Stimulated activated effector memory CD8-positive, alpha-beta T cell treated with anti-CD3 and anti-CD28 coated beads, Interleukin-12 subunit alpha, Interleukin-12 subunit beta, amount 100 ng/mL, for 72 hours (primary cell): ENCODE data around the gene POLR3GL.

Experiments used
- ATAC-seq: fragments of 150-1000 bp; cut with Tn5 transposase; 2 replicates; pipeline ENCODE4 v1.10.0; 2021
- DNase-seq, 2 donors: peaks; one replicate each; pipeline ENCODE4 v3.0.0; 2021 to 2022; ENCODE audit warnings: low spot score in 2 of 2
- H3K27ac Mint-ChIP-seq: one replicate; pipeline ENCODE4 v1.8.0; 2022; ENCODE audit warnings: mild to moderate bottlenecking, mixed read lengths
- H3K36me3 Mint-ChIP-seq: one replicate; pipeline ENCODE4 v1.8.0; 2022; ENCODE audit warnings: mild to moderate bottlenecking, mixed read lengths
- H3K4me1 Mint-ChIP-seq: one replicate; pipeline ENCODE4 v1.8.0; 2022; ENCODE audit warnings: mixed read lengths
- H3K4me3 Mint-ChIP-seq: one replicate; pipeline ENCODE4 v1.8.0; 2022; ENCODE audit warnings: mild to moderate bottlenecking, mixed read lengths
- H3K9me3 Mint-ChIP-seq: one replicate; pipeline ENCODE4 v1.8.0; 2022; ENCODE audit warnings: mixed read lengths

POLR3GL gene

GRCh38 chr1:145988773-145989172 lies 24.3 kb downstream of the POLR3GL start:
- ATAC-seq (no peak), DNase-seq (no peak)
- peak overlapping the region; percentile 71 for H3K27ac Mint-ChIP-seq
- H3K36me3 Mint-ChIP-seq: peaks cover 28% of the 10 kb centered on the region
- peaks cover 3% of the 10 kb centered on the region for H3K9me3 Mint-ChIP-seq
- H3K4me1 Mint-ChIP-seq: peaks cover 62% of the 10 kb centered on the region
- no peak overlapping the region for H3K4me3 Mint-ChIP-seq

GRCh38 chr1:145990249-145990855 lies 25.9 kb downstream of the POLR3GL start:
- DNase-seq: no peak
- no peak overlapping the region for H3K4me3 Mint-ChIP-seq
- peaks cover 44% of the 10 kb centered on the region for H3K36me3 Mint-ChIP-seq
- peak overlapping the region; percentile 7 for H3K27ac Mint-ChIP-seq
- H3K4me1 Mint-ChIP-seq: peaks cover 59% of the 10 kb centered on the region
- ATAC-seq: no peak
- H3K9me3 Mint-ChIP-seq: peaks cover 3% of the 10 kb centered on the region

- Mint-ChIP-seq H3K9me3 (peaks cover 3% of the 10 kb centered on the region), H3K4me3 (peak overlapping the region; percentile 94), H3K4me1 (peaks cover 56% of the 10 kb centered on the region), H3K36me3 (peaks cover 59% of the 10 kb centered on the region), H3K27ac (peak overlapping the region; percentile 97)
- no peak for DNase-seq
- no peak for ATAC-seq
These were observed 27.4 kb downstream of the POLR3GL start for GRCh38 chr1:145991735-145992412.

- H3K4me3 Mint-ChIP-seq: peak overlapping the region; percentile 94
- H3K4me1 Mint-ChIP-seq: peaks cover 59% of the 10 kb centered on the region
- peak overlapping the region; percentile 97 for H3K27ac Mint-ChIP-seq
- H3K9me3 Mint-ChIP-seq: peaks cover 3% of the 10 kb centered on the region
- no peak for ATAC-seq
- H3K36me3 Mint-ChIP-seq: peaks cover 65% of the 10 kb centered on the region
- no peak for DNase-seq
These were observed 28.0 kb downstream of the POLR3GL start for GRCh38 chr1:145992502-145992936.

- ATAC-seq (no peak), DNase-seq (no peak)
- peak overlapping the region; percentile 94 for H3K4me3 Mint-ChIP-seq
- H3K36me3 Mint-ChIP-seq: peaks cover 66% of the 10 kb centered on the region
- peak overlapping the region; percentile 97 for H3K27ac Mint-ChIP-seq
- peaks cover 60% of the 10 kb centered on the region for H3K4me1 Mint-ChIP-seq
- peaks cover 3% of the 10 kb centered on the region for H3K9me3 Mint-ChIP-seq
These were observed 28.6 kb downstream of the POLR3GL start for GRCh38 chr1:145992958-145993617.

- ATAC-seq: no peak
- Mint-ChIP-seq H3K36me3 (peaks cover 66% of the 10 kb centered on the region), H3K4me3 (peak overlapping the region; percentile 94), H3K9me3 (no peaks in the 10 kb centered on the region), H3K27ac (peak overlapping the region; percentile 97), H3K4me1 (peaks cover 66% of the 10 kb centered on the region)
- no peak for DNase-seq
These were observed 29.3 kb downstream of the POLR3GL start for GRCh38 chr1:145993618-145994390.

- peak overlapping the region; percentile 94 for H3K4me3 Mint-ChIP-seq
- H3K27ac Mint-ChIP-seq: peak overlapping the region; percentile 97
- H3K9me3 Mint-ChIP-seq: no peaks in the 10 kb centered on the region
- H3K36me3 Mint-ChIP-seq: peaks cover 66% of the 10 kb centered on the region
- DNase-seq (no peak), ATAC-seq (peak; percentile 58)
- peaks cover 73% of the 10 kb centered on the region for H3K4me1 Mint-ChIP-seq
These were observed 30.1 kb downstream of the POLR3GL start for GRCh38 chr1:145994391-145995120.

GRCh38 chr1:145995148-145995881 lies 30.8 kb downstream of the POLR3GL start:
- no peaks in the 10 kb centered on the region for H3K9me3 Mint-ChIP-seq
- H3K36me3 Mint-ChIP-seq: peaks cover 66% of the 10 kb centered on the region
- ATAC-seq: no peak
- H3K27ac Mint-ChIP-seq: peak overlapping the region; percentile 97
- peak overlapping the region; percentile 94 for H3K4me3 Mint-ChIP-seq
- peaks cover 80% of the 10 kb centered on the region for H3K4me1 Mint-ChIP-seq
- DNase-seq: no peak

GRCh38 chr1:145995964-145996432 lies 31.5 kb downstream of the POLR3GL start:
- Mint-ChIP-seq H3K27ac (peak overlapping the region; percentile 97), H3K4me1 (peaks cover 79% of the 10 kb centered on the region), H3K36me3 (peaks cover 66% of the 10 kb centered on the region), H3K9me3 (no peaks in the 10 kb centered on the region), H3K4me3 (peak overlapping the region; percentile 94)
- ATAC-seq: no peak
- no peak for DNase-seq

GRCh38 chr1:145996433-145997015 lies 32.0 kb downstream of the POLR3GL start, which contains the start of gene TXNIP:
TXNIP (minus strand) TSS chr1:145996579; CDS start chr1:145996266, 313 bp downstream.
- peak within 1 kb of the TSS; percentile 94 for H3K4me3 Mint-ChIP-seq
- peak; percentile 73 to 96 for DNase-seq
- no peaks in the 10 kb centered on the region for H3K9me3 Mint-ChIP-seq
- peak within 1 kb of the TSS; percentile 97 for H3K27ac Mint-ChIP-seq
- peaks cover 77% of the 10 kb centered on the region for H3K4me1 Mint-ChIP-seq
- H3K36me3 Mint-ChIP-seq: peaks cover 60% of the 10 kb centered on the region
- peak; percentile 97 for ATAC-seq

GRCh38 chr1:145997016-145997717 lies 32.7 kb downstream of the POLR3GL start:
- H3K27ac Mint-ChIP-seq: peak overlapping the region; percentile 97
- peaks cover 77% of the 10 kb centered on the region for H3K4me1 Mint-ChIP-seq
- H3K36me3 Mint-ChIP-seq: peaks cover 54% of the 10 kb centered on the region
- DNase-seq: peak in 1 of 2 donors; percentile 79
- H3K9me3 Mint-ChIP-seq: no peaks in the 10 kb centered on the region
- peak overlapping the region; percentile 94 for H3K4me3 Mint-ChIP-seq
- ATAC-seq: peak; percentile 66

GRCh38 chr1:145997718-145998023 lies 33.2 kb downstream of the POLR3GL start:
- peaks cover 72% of the 10 kb centered on the region for H3K4me1 Mint-ChIP-seq
- H3K9me3 Mint-ChIP-seq: no peaks in the 10 kb centered on the region
- peaks cover 49% of the 10 kb centered on the region for H3K36me3 Mint-ChIP-seq
- H3K4me3 Mint-ChIP-seq: peak overlapping the region; percentile 94
- H3K27ac Mint-ChIP-seq: peak overlapping the region; percentile 97
- no peak for DNase-seq
- no peak for ATAC-seq

- DNase-seq (no peak), ATAC-seq (no peak)
- Mint-ChIP-seq H3K9me3 (no peaks in the 10 kb centered on the region), H3K27ac (peak overlapping the region; percentile 97), H3K4me3 (peak overlapping the region; percentile 94), H3K36me3 (peaks cover 35% of the 10 kb centered on the region), H3K4me1 (peaks cover 58% of the 10 kb centered on the region)
These were observed 35.0 kb downstream of the POLR3GL start for GRCh38 chr1:145999321-146000024.
